GM12873 (cell line): ENCODE data around the gene MRPL44.

Experiments
- CTCF ChIP-seq: IDR thresholded peaks from 2 replicates; pipeline ENCODE4 v1.5.1; 2012; ENCODE audit warnings: low read depth, mild to moderate bottlenecking, moderate library complexity, low read length, control low read depth; ENCODE audit not compliant: insufficient read depth; ENCODE audit errors: missing control alignments

MRPL44 gene

GRCh38 chr2:223999862-224000261 is 42.6 kb downstream of the MRPL44 start:
- TF ChIP-seq CTCF = no peak

- TF ChIP-seq CTCF = no peak
Observed at GRCh38 chr2:224004105-224004695, 46.9 kb downstream of the MRPL44 start.

GRCh38 chr2:224008702-224009261 is 51.5 kb downstream of the MRPL44 start:
- no peak for TF ChIP-seq CTCF

GRCh38 chr2:224009605-224010315 is 52.5 kb downstream of the MRPL44 start:
- TF ChIP-seq CTCF = no peak

GRCh38 chr2:224011837-224012236 is 54.6 kb downstream of the MRPL44 start:
- TF ChIP-seq CTCF = no peak

- no peak for TF ChIP-seq CTCF
Observed at GRCh38 chr2:224014336-224014735, 57.1 kb downstream of the MRPL44 start.

GRCh38 chr2:224016963-224017362 is 59.7 kb downstream of the MRPL44 start:
- TF ChIP-seq CTCF = no peak
